ENCODE data around the gene ZFAND3.
"Not testable (repeated sequence)": the region's sequence is repeated elsewhere in the genome, so short reads cannot be mapped to it uniquely, and the experiment has no call there.

The ZFAND3 gene

GRCh38 chr6:38110481-38110971 is 291.0 kb downstream of the ZFAND3 start:
- Mint-ChIP-seq H3K36me3 (ENCODE audit: low read depth) (peaks cover 19% of the 10 kb centered on the region), H3K4me3 (no peak overlapping the region), H3K27me3 (no peaks in the 10 kb centered on the region), H3K27ac (peak overlapping the region; percentile 21), H3K4me1 (peaks cover 18% of the 10 kb centered on the region), H3K9me3 (no peaks in the 10 kb centered on the region)
- ATAC-seq (peak; percentile 36), DNase-seq (no peak)

- H3K36me3 Mint-ChIP-seq (ENCODE audit: low read depth), result peaks cover 19% of the 10 kb centered on the region
- ATAC-seq (no peak), DNase-seq (no peak)
- H3K27ac Mint-ChIP-seq, result no peak overlapping the region
- H3K4me1 Mint-ChIP-seq, result peaks cover 19% of the 10 kb centered on the region
- no peaks in the 10 kb centered on the region for H3K9me3 Mint-ChIP-seq
- no peaks in the 10 kb centered on the region for H3K27me3 Mint-ChIP-seq
- H3K4me3 Mint-ChIP-seq, result no peak overlapping the region
Measured at GRCh38 chr6:38112181-38112580, 292.7 kb downstream of the ZFAND3 start.

- Mint-ChIP-seq H3K27me3 (no peaks in the 10 kb centered on the region), H3K4me1 (peaks cover 20% of the 10 kb centered on the region), H3K36me3 (ENCODE audit: low read depth) (peaks cover 17% of the 10 kb centered on the region), H3K9me3 (no peaks in the 10 kb centered on the region), H3K27ac (peak overlapping the region; percentile 51), H3K4me3 (no peak overlapping the region)
- no peak for DNase-seq
- ATAC-seq, result no peak
Measured at GRCh38 chr6:38113825-38114576, 294.5 kb downstream of the ZFAND3 start.

GRCh38 chr6:38114976-38115625 is 295.6 kb downstream of the ZFAND3 start:
- no peak overlapping the region for H3K27ac Mint-ChIP-seq

GRCh38 chr6:38115626-38116008 is 296.1 kb downstream of the ZFAND3 start:
- no peak for DNase-seq
- Mint-ChIP-seq H3K27ac (no peak overlapping the region), H3K4me3 (no peak overlapping the region), H3K27me3 (no peaks in the 10 kb centered on the region), H3K36me3 (ENCODE audit: low read depth) (peaks cover 21% of the 10 kb centered on the region), H3K4me1 (peaks cover 9% of the 10 kb centered on the region), H3K9me3 (no peaks in the 10 kb centered on the region)
- ATAC-seq, result no peak

More at GRCh38 chr6:38114976-38115625, 295.6 kb downstream of the ZFAND3 start:
- ATAC-seq, result no peak
- Mint-ChIP-seq H3K27me3 (no peaks in the 10 kb centered on the region), H3K9me3 (no peaks in the 10 kb centered on the region), H3K4me3 (no peak overlapping the region), H3K4me1 (peaks cover 14% of the 10 kb centered on the region), H3K36me3 (ENCODE audit: low read depth) (peaks cover 20% of the 10 kb centered on the region)
- no peak for DNase-seq

- no peak for DNase-seq
- Mint-ChIP-seq H3K9me3 (no peaks in the 10 kb centered on the region), H3K4me3 (no peak overlapping the region), H3K27ac (no peak overlapping the region), H3K27me3 (no peaks in the 10 kb centered on the region), H3K36me3 (ENCODE audit: low read depth) (peaks cover 25% of the 10 kb centered on the region), H3K4me1 (peaks cover 7% of the 10 kb centered on the region)
- ATAC-seq, result no peak
Measured at GRCh38 chr6:38116248-38116647, 296.7 kb downstream of the ZFAND3 start.

- H3K27ac Mint-ChIP-seq, result no peak overlapping the region
- no peaks in the 10 kb centered on the region for H3K27me3 Mint-ChIP-seq
- H3K4me1 Mint-ChIP-seq, result peaks cover 5% of the 10 kb centered on the region
- DNase-seq, result no peak
- no peaks in the 10 kb centered on the region for H3K9me3 Mint-ChIP-seq
- H3K4me3 Mint-ChIP-seq, result no peak overlapping the region
- ATAC-seq, result no peak
- H3K36me3 Mint-ChIP-seq (ENCODE audit: low read depth), result peaks cover 32% of the 10 kb centered on the region
Measured at GRCh38 chr6:38117281-38117680, 297.8 kb downstream of the ZFAND3 start.

- peaks cover 2% of the 10 kb centered on the region for H3K4me1 Mint-ChIP-seq
- H3K27me3 Mint-ChIP-seq, result no peaks in the 10 kb centered on the region
- H3K27ac Mint-ChIP-seq, result no peak overlapping the region
- peaks cover 47% of the 10 kb centered on the region for H3K36me3 Mint-ChIP-seq (ENCODE audit: low read depth)
- no peak for ATAC-seq
- H3K4me3 Mint-ChIP-seq, result no peak overlapping the region
- no peaks in the 10 kb centered on the region for H3K9me3 Mint-ChIP-seq
- DNase-seq, result no peak
Measured at GRCh38 chr6:38118791-38119365, 299.4 kb downstream of the ZFAND3 start.

- H3K27ac Mint-ChIP-seq, result no peak overlapping the region
- ATAC-seq, result no peak
- H3K4me1 Mint-ChIP-seq, result peaks cover 2% of the 10 kb centered on the region
- H3K36me3 Mint-ChIP-seq (ENCODE audit: low read depth), result peaks cover 47% of the 10 kb centered on the region
- DNase-seq, result no peak
- H3K27me3 Mint-ChIP-seq, result no peaks in the 10 kb centered on the region
- no peaks in the 10 kb centered on the region for H3K9me3 Mint-ChIP-seq
- H3K4me3 Mint-ChIP-seq, result no peak overlapping the region
Measured at GRCh38 chr6:38119516-38119915, 300.0 kb downstream of the ZFAND3 start.

GRCh38 chr6:38124224-38124926 is 304.8 kb downstream of the ZFAND3 start:
- not testable (repeated sequence) for ATAC-seq, H3K27ac Mint-ChIP-seq, H3K27me3 Mint-ChIP-seq, H3K4me1 Mint-ChIP-seq, H3K9me3 Mint-ChIP-seq, H3K4me3 Mint-ChIP-seq, DNase-seq
- H3K36me3 Mint-ChIP-seq (ENCODE audit: low read depth), result peaks cover 58% of the 10 kb centered on the region

GRCh38 chr6:38127284-38127683 is 307.8 kb downstream of the ZFAND3 start:
- Mint-ChIP-seq H3K36me3 (ENCODE audit: low read depth) (peaks cover 48% of the 10 kb centered on the region), H3K27ac (no peak overlapping the region), H3K27me3 (no peaks in the 10 kb centered on the region), H3K4me1 (peaks cover 24% of the 10 kb centered on the region), H3K9me3 (no peaks in the 10 kb centered on the region), H3K4me3 (no peak overlapping the region)
- ATAC-seq (no peak), DNase-seq (no peak)

- Mint-ChIP-seq H3K27me3 (no peaks in the 10 kb centered on the region), H3K36me3 (ENCODE audit: low read depth) (peaks cover 35% of the 10 kb centered on the region), H3K4me1 (peaks cover 26% of the 10 kb centered on the region), H3K9me3 (no peaks in the 10 kb centered on the region), H3K27ac (peak overlapping the region; percentile 59), H3K4me3 (no peak overlapping the region)
- DNase-seq (peak; percentile 5), ATAC-seq (peak; percentile 95)
Measured at GRCh38 chr6:38131527-38131965, 312.0 kb downstream of the ZFAND3 start.

- Mint-ChIP-seq H3K36me3 (ENCODE audit: low read depth) (peaks cover 33% of the 10 kb centered on the region), H3K27ac (no peak overlapping the region), H3K9me3 (no peaks in the 10 kb centered on the region), H3K27me3 (no peaks in the 10 kb centered on the region), H3K4me3 (no peak overlapping the region), H3K4me1 (peaks cover 32% of the 10 kb centered on the region)
- DNase-seq (no peak), ATAC-seq (no peak)
Measured at GRCh38 chr6:38133932-38134703, 314.6 kb downstream of the ZFAND3 start.

GRCh38 chr6:38134704-38135088 is 315.2 kb downstream of the ZFAND3 start:
- H3K27ac Mint-ChIP-seq, result no peak overlapping the region
- H3K9me3 Mint-ChIP-seq, result no peaks in the 10 kb centered on the region
- no peaks in the 10 kb centered on the region for H3K27me3 Mint-ChIP-seq
- peaks cover 33% of the 10 kb centered on the region for H3K36me3 Mint-ChIP-seq (ENCODE audit: low read depth)
- DNase-seq (no peak), ATAC-seq (no peak)
- H3K4me3 Mint-ChIP-seq, result no peak overlapping the region
- peaks cover 32% of the 10 kb centered on the region for H3K4me1 Mint-ChIP-seq

All from activated naive CD8-positive, alpha-beta T cell treated with anti-CD3 and anti-CD28 coated beads, Interleukin-2, amount 50 U/mL, for 24 hours (primary cell).